ENCODE results near the gene TRNP1. TPM values are rescaled to one million over a fixed set of nuclear protein-coding genes. Genes with fewer than 3 reads are reported as not detected.

The TRNP1 gene
- polyA plus RNA-seq, 1 donor (not counting 4 experiments of a cell fraction or from before 2014, with no cell fraction given): 164 TPM

GRCh38 chr1:26994787-26995517, 1.5 kb downstream of the TRNP1 start:
- no peaks in the 10 kb centered on the region for H3K9me3 ChIP-seq (ENCODE audit: control insufficient read depth, low read depth, low read length)
- H4K20me1 ChIP-seq (ENCODE audit: control insufficient read depth, extremely low read depth, insufficient read depth, low read length): no peaks in the 10 kb centered on the region
- peaks cover 33% of the 10 kb centered on the region for H3K79me2 ChIP-seq (ENCODE audit: control insufficient read depth, insufficient read depth, low read length)
- no peak overlapping the region for H2AFZ ChIP-seq (ENCODE audit: control insufficient read depth, low read length)
- H3K27ac ChIP-seq (ENCODE audit: control insufficient read depth, insufficient read depth, low read length): peak overlapping the region; percentile 99
- TF ChIP-seq CTCF (optimal IDR thresholded peaks at IDR 0.05 in 1 of 3, IDR thresholded peaks at IDR 0.05 in 1 of 3, conservative IDR thresholded peaks at IDR 0.05 in 1 of 3; ENCODE audit: extremely low read depth in 1 of 3, insufficient read depth in 2 of 3, low read length in 3 of 3) (peak in 1 of 3 experiments; percentile 6), EZH2 (IDR thresholded peaks at IDR 0.05; ENCODE audit: low read length) (no peak)
- H3K4me1 ChIP-seq (ENCODE audit: control insufficient read depth, extremely low read depth, insufficient read depth, low read length): peaks cover 66% of the 10 kb centered on the region
- H3K36me3 ChIP-seq (ENCODE audit: control insufficient read depth in 2 of 2, extremely low read depth in 1 of 2, insufficient read depth in 2 of 2, low read length in 2 of 2): peaks cover 6 to 13% of the 10 kb centered on the region in 2 experiments
- H3K4me2 ChIP-seq (ENCODE audit: control insufficient read depth, extremely low read depth, insufficient read depth, low read depth, low read length): peak overlapping the region; percentile 84
- H3K27me3 ChIP-seq (ENCODE audit: control insufficient read depth, extremely low read depth, insufficient read depth, low read length): no peaks in the 10 kb centered on the region
- dilution Hi-C loops (cut with MboI; ENCODE audit: extremely low pct_ligation_motif_present, low sequenced_read_pairs): no loop called here
- peak overlapping the region; percentile 80 to 83 (median 82) for H3K4me3 ChIP-seq (ENCODE audit: control insufficient read depth in 2 of 3, extremely low read depth in 1 of 3, insufficient read depth in 2 of 3, low read depth in 1 of 3, low read length in 3 of 3)
- peaks cover 6% of the 10 kb centered on the region for H3K9me1 ChIP-seq (ENCODE audit: control insufficient read depth, extremely low read depth, insufficient read depth, low read length)
- DNase-seq (ENCODE audit: low read depth, low spot score) (no peak), FAIRE-seq (no peak)
- peak overlapping the region; percentile 91 for H3K9ac ChIP-seq (ENCODE audit: control insufficient read depth, extremely low read depth, insufficient read depth, low read length)

- FAIRE-seq (peak; percentile 100), DNase-seq (ENCODE audit: low read depth, low spot score) (no peak)
- Histone ChIP-seq H3K9me3 (ENCODE audit: control insufficient read depth, low read depth, low read length) (no peaks in the 10 kb centered on the region), H3K27ac (ENCODE audit: control insufficient read depth, insufficient read depth, low read length) (peak overlapping the region; percentile 99), H3K4me2 (ENCODE audit: control insufficient read depth, extremely low read depth, insufficient read depth, low read depth, low read length) (peak overlapping the region; percentile 84), H3K79me2 (ENCODE audit: control insufficient read depth, insufficient read depth, low read length) (peaks cover 33% of the 10 kb centered on the region), H3K27me3 (ENCODE audit: control insufficient read depth, extremely low read depth, insufficient read depth, low read length) (no peaks in the 10 kb centered on the region), H3K4me1 (ENCODE audit: control insufficient read depth, extremely low read depth, insufficient read depth, low read length) (peaks cover 70% of the 10 kb centered on the region), H3K36me3 (ENCODE audit: control insufficient read depth in 2 of 2, extremely low read depth in 1 of 2, insufficient read depth in 2 of 2, low read length in 2 of 2) (peaks cover 7 to 17% of the 10 kb centered on the region in 2 experiments), H2AFZ (ENCODE audit: control insufficient read depth, low read length) (no peak overlapping the region), H4K20me1 (ENCODE audit: control insufficient read depth, extremely low read depth, insufficient read depth, low read length) (no peaks in the 10 kb centered on the region), H3K9me1 (ENCODE audit: control insufficient read depth, extremely low read depth, insufficient read depth, low read length) (peaks cover 2% of the 10 kb centered on the region), H3K4me3 (ENCODE audit: control insufficient read depth in 2 of 3, extremely low read depth in 1 of 3, insufficient read depth in 2 of 3, low read depth in 1 of 3, low read length in 3 of 3) (peak overlapping the region; percentile 80 to 83 (median 82)), H3K9ac (ENCODE audit: control insufficient read depth, extremely low read depth, insufficient read depth, low read length) (peak overlapping the region; percentile 91)
- dilution Hi-C loops (cut with MboI; ENCODE audit: extremely low pct_ligation_motif_present, low sequenced_read_pairs): no loop called here
- no peak for TF ChIP-seq CTCF (optimal IDR thresholded peaks at IDR 0.05 in 1 of 3, IDR thresholded peaks at IDR 0.05 in 1 of 3, conservative IDR thresholded peaks at IDR 0.05 in 1 of 3; ENCODE audit: extremely low read depth in 1 of 3, insufficient read depth in 2 of 3, low read length in 3 of 3)
- TF ChIP-seq EZH2 (IDR thresholded peaks at IDR 0.05; ENCODE audit: low read length): no peak
These were observed 2.5 kb downstream of the TRNP1 start for GRCh38 chr1:26996024-26996423.

Measured in keratinocyte (primary cell).